Mesenchymal stem cell (in vitro differentiated cells and primary cell): Measurements from ENCODE around the gene CPE. TPM values are rescaled to one million over a fixed set of nuclear protein-coding genes. Genes with fewer than 3 reads are reported as not detected.

ENCODE experiments used
- small RNA-seq: library from polyadenylated mRNA; stranded (forward); fragments of <200 nt; extraction: miRNeasy Mini kit (QIAGEN cat#:217004); gene quantifications from one replicate; pipeline ENCODE3, GENCODE V24; 2013; ENCODE audit warnings: low read depth

The CPE gene

Small RNA genes within 50 kb of the gene (small RNA-seq; reads per million reads assigned to genes)
- gene MIR578 (1.7 reads per million), gene SCGB1D5P (not detected)
